Retina (tissue), 1 donor: ENCODE measurements around the gene KIDINS220.

Experiments used
- DNase-seq: peaks from one replicate; pipeline ENCODE4 v3.0.0-alpha.2; 2016

Gene KIDINS220

GRCh38 chr2:8685697-8686358 is 151.6 kb downstream of the KIDINS220 start:
- DNase-seq, result peak; percentile 91

GRCh38 chr2:8684878-8685696 is 152.3 kb downstream of the KIDINS220 start:
- DNase-seq, result peak; percentile 68

GRCh38 chr2:8684540-8684877 is 152.9 kb downstream of the KIDINS220 start:
- DNase-seq, result no peak

GRCh38 chr2:8682719-8683667 is 154.4 kb downstream of the KIDINS220 start:
- peak; percentile 79 for DNase-seq

- peak; percentile 99 for DNase-seq
Observed at GRCh38 chr2:8681786-8682692, 155.4 kb downstream of the KIDINS220 start, which contains the start of gene ID2. Gene ID2, plus strand, starts transcription at chr2:8682056. Its CDS starts 110 bp downstream, at chr2:8682166.

GRCh38 chr2:8680822-8681760 is 156.3 kb downstream of the KIDINS220 start:
- peak; percentile 82 for DNase-seq

GRCh38 chr2:8679827-8680731 is 157.3 kb downstream of the KIDINS220 start:
- peak; percentile 53 for DNase-seq

GRCh38 chr2:8679567-8679826 is 157.9 kb downstream of the KIDINS220 start:
- DNase-seq, result no peak
